Spinal cord (tissue), 10 donors: ENCODE results near the gene SEMA3F. TPM values are rescaled to one million over a fixed set of nuclear protein-coding genes. Genes with fewer than 3 reads are reported as not detected.
"Not testable (repeated sequence)": the region's sequence is repeated elsewhere in the genome, so short reads cannot be mapped to it uniquely, and the experiment has no call there.

Experiments used
- DNase-seq, 6 donors: peaks; one replicate each; pipeline versions ENCODE4 v3.0.0 to v3.0.0-alpha.2; 2013 to 2015; ENCODE audit warnings: low spot score in 6 of 6, low read depth in 4 of 6
- H3K27ac ChIP-seq: one replicate; pipeline ENCODE4 v1.5.1; 2013; ENCODE audit warnings: low read depth, low read length, control low read depth
- H3K27me3 ChIP-seq: one replicate; pipeline ENCODE4 v1.6.1; 2013; ENCODE audit warnings: low read length; ENCODE audit not compliant: control insufficient read depth, insufficient read depth
- H3K36me3 ChIP-seq: one replicate; pipeline ENCODE4 v1.6.1; 2013; ENCODE audit warnings: low read length; ENCODE audit not compliant: control insufficient read depth, insufficient read depth
- H3K4me1 ChIP-seq: one replicate; pipeline ENCODE4 v1.6.1; 2013; ENCODE audit warnings: low read length; ENCODE audit not compliant: control insufficient read depth, insufficient read depth
- H3K4me3 ChIP-seq: one replicate; pipeline ENCODE4 v1.5.1; 2013; ENCODE audit warnings: low read depth, low read length, control low read depth
- H3K9me3 ChIP-seq: one replicate; pipeline ENCODE4 v1.6.1; 2013; ENCODE audit warnings: low read length; ENCODE audit not compliant: control insufficient read depth, insufficient read depth
- WGBS: methylation state at CpG from one replicate; pipeline ENCODE4 v1.1.5; 2013; ENCODE audit warnings: missing lambda C conversion rate; ENCODE audit not compliant: insufficient coverage; 5-methylcytosine and 5-hydroxymethylcytosine counted together
- polyA plus RNA-seq, 2 donors: library from polyadenylated mRNA; unstranded; fragments of 120-200 nt; gene quantifications; one replicate each; pipeline ENCODE4 v1.2.1, GENCODE V29; 2013; ENCODE audit not compliant: insufficient read length in 2 of 2
- total RNA-seq, 2 donors: library from RNA; depleted of rRNA in 1 of 2; stranded (reverse); fragments of 120-200 nt in 1 of 2; fragments of >200 nt in 1 of 2; gene quantifications; one replicate each; pipeline versions ENCODE4 v1.2.3 to v1.2.4, GENCODE V29; 2013 to 2014
- donor health status: healthy.

Gene SEMA3F
- total and polyA plus RNA-seq, 4 donors: 9.1 to 21.8 (median 14.2) TPM

- peak in 2 of 6 donors; percentile 39 to 67 for DNase-seq
- 2% methylated on average over 67 of the region's 67 CpGs for WGBS
- H3K36me3 ChIP-seq: peaks cover 3% of the 10 kb centered on the region
- no peaks in the 10 kb centered on the region for H3K9me3 ChIP-seq
- H3K27ac ChIP-seq: peak overlapping the region; percentile 81
- H3K4me3 ChIP-seq: peak overlapping the region; percentile 72
- H3K27me3 ChIP-seq: peaks cover 21% of the 10 kb centered on the region
- peaks cover 77% of the 10 kb centered on the region for H3K4me1 ChIP-seq
These were observed 50.5 kb downstream of the SEMA3F start for GRCh38 chr3:50205413-50206276.

GRCh38 chr3:50207359-50208042, 52.4 kb downstream of the SEMA3F start:
- Histone ChIP-seq H3K36me3 (peaks cover 7% of the 10 kb centered on the region), H3K4me3 (no peak overlapping the region), H3K27ac (peak overlapping the region; percentile 48), H3K27me3 (peaks cover 21% of the 10 kb centered on the region), H3K4me1 (peaks cover 84% of the 10 kb centered on the region), H3K9me3 (no peaks in the 10 kb centered on the region)
- DNase-seq: no peak
- WGBS: 85% methylated on average over 12 of the region's 17 CpGs

GRCh38 chr3:50208677-50209344, 53.7 kb downstream of the SEMA3F start:
- WGBS: 30% methylated on average over 12 of the region's 14 CpGs
- peaks cover 86% of the 10 kb centered on the region for H3K4me1 ChIP-seq
- DNase-seq: peak in 2 of 6 donors; percentile 9 to 70
- peaks cover 18% of the 10 kb centered on the region for H3K27me3 ChIP-seq
- H3K9me3 ChIP-seq: no peaks in the 10 kb centered on the region
- H3K36me3 ChIP-seq: peaks cover 11% of the 10 kb centered on the region
- peak overlapping the region; percentile 66 for H3K27ac ChIP-seq
- no peak overlapping the region for H3K4me3 ChIP-seq

GRCh38 chr3:50210176-50210509, 55.0 kb downstream of the SEMA3F start:
- peaks cover 22% of the 10 kb centered on the region for H3K36me3 ChIP-seq

GRCh38 chr3:50210510-50211367, 55.6 kb downstream of the SEMA3F start:
- H3K36me3 ChIP-seq: peaks cover 26% of the 10 kb centered on the region
- H3K27ac ChIP-seq: no peak overlapping the region
- H3K4me1 ChIP-seq: peaks cover 86% of the 10 kb centered on the region
- H3K4me3 ChIP-seq: no peak overlapping the region
- DNase-seq: no peak
- 78% methylated on average over 12 of the region's 13 CpGs for WGBS
- no peaks in the 10 kb centered on the region for H3K9me3 ChIP-seq
- peaks cover 3% of the 10 kb centered on the region for H3K27me3 ChIP-seq

More at GRCh38 chr3:50210176-50210509, 55.0 kb downstream of the SEMA3F start:
- DNase-seq: no peak
- no peak overlapping the region for H3K27ac ChIP-seq
- no peaks in the 10 kb centered on the region for H3K9me3 ChIP-seq
- 69% methylated on average over 4 of the region's 5 CpGs for WGBS
- H3K4me3 ChIP-seq: no peak overlapping the region
- peaks cover 9% of the 10 kb centered on the region for H3K27me3 ChIP-seq
- H3K4me1 ChIP-seq: peaks cover 88% of the 10 kb centered on the region

- H3K36me3 ChIP-seq: peaks cover 32% of the 10 kb centered on the region
- peaks cover 80% of the 10 kb centered on the region for H3K4me1 ChIP-seq
- H3K27ac ChIP-seq, H3K27me3 ChIP-seq, H3K4me3 ChIP-seq, H3K9me3 ChIP-seq, DNase-seq: not testable (repeated sequence)
- 91% methylated on average over 2 of the region's 5 CpGs for WGBS
These were observed 56.2 kb downstream of the SEMA3F start for GRCh38 chr3:50211368-50211717.

GRCh38 chr3:50211930-50212329, 56.8 kb downstream of the SEMA3F start:
- Histone ChIP-seq H3K27ac (no peak overlapping the region), H3K27me3 (no peaks in the 10 kb centered on the region), H3K9me3 (no peaks in the 10 kb centered on the region), H3K4me3 (no peak overlapping the region), H3K4me1 (peaks cover 74% of the 10 kb centered on the region), H3K36me3 (peaks cover 35% of the 10 kb centered on the region)
- 70% methylated on average over 2 of the region's 2 CpGs for WGBS
- no peak for DNase-seq

GRCh38 chr3:50212502-50212901, 57.4 kb downstream of the SEMA3F start:
- Histone ChIP-seq H3K4me3 (no peak overlapping the region), H3K4me1 (peaks cover 68% of the 10 kb centered on the region), H3K36me3 (peaks cover 37% of the 10 kb centered on the region), H3K9me3 (no peaks in the 10 kb centered on the region), H3K27me3 (no peaks in the 10 kb centered on the region), H3K27ac (peak overlapping the region; percentile 84)
- DNase-seq: no peak
- 76% methylated on average over 4 of the region's 4 CpGs for WGBS

- Histone ChIP-seq H3K9me3 (no peaks in the 10 kb centered on the region), H3K36me3 (peaks cover 41% of the 10 kb centered on the region), H3K27ac (peak overlapping the region; percentile 84), H3K4me3 (no peak overlapping the region), H3K4me1 (peaks cover 64% of the 10 kb centered on the region), H3K27me3 (no peaks in the 10 kb centered on the region)
- 62% methylated on average over 2 of the region's 3 CpGs for WGBS
- DNase-seq: no peak
These were observed 57.8 kb downstream of the SEMA3F start for GRCh38 chr3:50212971-50213370.
